C4-2B (cell line): Measurements from ENCODE around the gene HPCAL4.

ENCODE experiments used
- H3K27ac ChIP-seq: fragments of 450-650 bp; 2 replicates; pipeline ENCODE4 v1.5.1; 2017
- CTCF ChIP-seq: fragments of 450-650 bp; conservative IDR thresholded peaks from 2 replicates; pipeline ENCODE4 v1.5.1; 2017; ENCODE audit warnings: mild to moderate bottlenecking
- ZFX ChIP-seq: fragments of 450-650 bp; IDR thresholded peaks from 2 replicates; pipeline ENCODE4 v1.6.1; 2017

The HPCAL4 gene

GRCh38 chr1:39684313-39684664, 6.9 kb downstream of the HPCAL4 start:
- TF ChIP-seq CTCF, result no peak
- TF ChIP-seq ZFX, result no peak
- H3K27ac ChIP-seq, result no peak overlapping the region

GRCh38 chr1:39683591-39684312, 7.5 kb downstream of the HPCAL4 start:
- no peak overlapping the region for H3K27ac ChIP-seq
- TF ChIP-seq CTCF (no peak), ZFX (no peak)

GRCh38 chr1:39681999-39682398, 9.2 kb downstream of the HPCAL4 start:
- no peak overlapping the region for H3K27ac ChIP-seq

GRCh38 chr1:39681294-39681693, 9.9 kb downstream of the HPCAL4 start:
- no peak overlapping the region for H3K27ac ChIP-seq
- TF ChIP-seq ZFX (no peak), CTCF (no peak)

More at GRCh38 chr1:39681999-39682398, 9.2 kb downstream of the HPCAL4 start:
- TF ChIP-seq CTCF, result no peak

- TF ChIP-seq CTCF (no peak), ZFX (no peak)
- no peak overlapping the region for H3K27ac ChIP-seq
Measured at GRCh38 chr1:39680751-39681150, 10.5 kb downstream of the HPCAL4 start.

GRCh38 chr1:39679821-39680220, 11.4 kb downstream of the HPCAL4 start:
- no peak overlapping the region for H3K27ac ChIP-seq
- TF ChIP-seq ZFX (no peak), CTCF (no peak)

GRCh38 chr1:39678889-39679288, 12.3 kb downstream of the HPCAL4 start:
- TF ChIP-seq ZFX (no peak), CTCF (no peak)

More at GRCh38 chr1:39678889-39679288, 12.3 kb downstream of the HPCAL4 start:
- H3K27ac ChIP-seq, result no peak overlapping the region
